T1000 (cell line): ENCODE data around the gene FOXP1.

Experiments
- DNase-seq: peaks from one replicate; lab custom pipeline; 2025; ENCODE audit warnings: mixed read lengths; lab: John Stamatoyannopoulos, UW

FOXP1 gene

DNA sequence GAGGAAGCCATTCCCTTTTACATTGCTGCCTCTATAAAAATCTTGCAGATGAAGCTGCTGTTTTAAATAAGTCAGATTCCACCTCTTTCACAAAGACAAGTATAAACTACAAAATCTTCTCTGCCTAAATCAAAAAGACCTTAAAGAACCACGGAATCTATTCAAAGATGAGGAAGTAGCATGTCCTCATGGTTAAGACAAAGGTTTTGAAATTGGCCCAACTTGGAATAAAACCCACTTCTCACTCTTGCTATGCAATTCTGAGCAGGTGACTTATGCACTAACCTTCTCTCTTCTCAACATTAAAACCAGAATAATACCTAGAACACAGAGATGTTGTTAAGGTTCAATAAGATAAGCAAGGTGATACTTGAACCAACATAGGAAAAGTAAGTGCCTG, 97.6 kb downstream of the FOXP1 start:
- DNase-seq = no peak

DNA sequence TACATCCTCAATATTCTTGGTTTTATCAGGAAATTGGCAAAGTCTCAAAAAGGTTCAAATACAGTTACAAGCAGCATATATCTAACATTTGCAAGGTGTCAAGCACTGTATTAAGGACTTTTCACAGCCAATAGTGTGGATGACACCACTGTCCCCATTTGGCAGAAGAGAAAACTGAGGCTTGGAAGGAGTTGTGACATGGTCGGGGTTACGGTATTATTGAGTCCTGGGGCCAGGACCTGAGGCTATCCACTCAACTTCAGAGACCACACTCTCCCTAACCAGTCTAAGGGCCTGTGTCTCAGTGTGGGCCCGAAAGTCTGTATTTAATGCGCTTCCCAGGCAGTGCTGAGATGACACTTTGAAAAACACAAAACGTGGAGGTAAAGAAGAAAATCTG, 99.1 kb downstream of the FOXP1 start:
- no peak for DNase-seq

GRCh38 chr3:71484047-71484446, 99.5 kb downstream of the FOXP1 start:
- no peak for DNase-seq

- DNase-seq = no peak
These were observed 100.8 kb downstream of the FOXP1 start for GRCh38 chr3:71482771-71483170.

DNA sequence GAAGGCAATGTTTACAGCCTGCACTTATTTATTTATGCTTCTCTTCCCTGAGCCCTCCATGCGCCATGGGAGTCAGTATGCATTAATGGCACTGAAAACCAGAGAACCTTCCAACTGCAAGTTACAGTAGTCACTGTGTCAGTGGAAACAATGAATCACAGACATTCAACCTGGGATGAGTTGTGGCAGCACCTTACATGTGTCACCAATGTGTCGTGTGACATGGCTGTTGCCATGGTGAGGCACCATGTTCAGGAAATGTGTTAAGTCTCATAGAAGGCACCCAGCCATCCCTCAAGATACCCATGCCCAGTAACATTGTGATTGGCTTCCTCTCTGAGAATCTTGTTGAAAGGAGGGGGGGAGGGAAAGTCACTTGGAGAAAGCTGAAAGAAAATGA, 105.0 kb downstream of the FOXP1 start:
- no peak for DNase-seq

GRCh38 chr3:71476950-71477349, 106.6 kb downstream of the FOXP1 start:
- DNase-seq = no peak

DNA sequence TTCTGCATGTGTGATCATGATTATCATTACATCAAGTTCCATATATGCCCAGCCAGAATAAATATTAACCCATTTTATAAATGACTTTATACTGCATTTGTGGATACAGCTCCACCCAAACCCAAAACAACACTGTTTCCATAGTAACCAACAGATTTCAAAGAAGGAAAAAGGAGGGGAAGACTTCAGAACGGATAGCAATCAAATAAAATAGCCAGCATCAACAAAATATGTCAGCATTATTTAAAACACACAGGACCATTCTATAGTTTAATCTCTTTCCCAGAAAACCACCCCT, 114.4 kb downstream of the FOXP1 start:
- DNase-seq = no peak

- no peak for DNase-seq
These were observed 115.0 kb downstream of the FOXP1 start for GRCh38 chr3:71468311-71469137.

DNA sequence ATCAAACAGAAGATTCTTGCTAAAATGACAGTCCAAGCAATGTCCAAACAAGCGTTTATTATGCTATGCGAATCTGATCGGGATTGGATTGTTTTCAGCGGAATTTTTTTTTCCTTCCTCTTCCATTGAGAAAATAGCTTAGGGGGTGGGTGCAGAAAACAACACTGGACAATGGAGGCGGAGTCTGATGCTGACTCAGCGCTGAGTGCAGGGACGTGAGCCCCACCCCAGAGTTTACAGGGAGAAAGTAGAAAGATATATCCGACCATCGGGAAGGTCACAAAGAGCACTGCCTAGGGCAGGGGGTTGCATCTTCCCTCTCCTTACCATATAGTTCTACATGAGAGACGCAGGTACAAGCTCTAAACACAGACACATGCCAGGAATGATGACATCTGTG, 117.0 kb downstream of the FOXP1 start:
- no peak for DNase-seq

- DNase-seq = no peak
These were observed 118.0 kb downstream of the FOXP1 start for GRCh38 chr3:71465371-71466036.

DNA sequence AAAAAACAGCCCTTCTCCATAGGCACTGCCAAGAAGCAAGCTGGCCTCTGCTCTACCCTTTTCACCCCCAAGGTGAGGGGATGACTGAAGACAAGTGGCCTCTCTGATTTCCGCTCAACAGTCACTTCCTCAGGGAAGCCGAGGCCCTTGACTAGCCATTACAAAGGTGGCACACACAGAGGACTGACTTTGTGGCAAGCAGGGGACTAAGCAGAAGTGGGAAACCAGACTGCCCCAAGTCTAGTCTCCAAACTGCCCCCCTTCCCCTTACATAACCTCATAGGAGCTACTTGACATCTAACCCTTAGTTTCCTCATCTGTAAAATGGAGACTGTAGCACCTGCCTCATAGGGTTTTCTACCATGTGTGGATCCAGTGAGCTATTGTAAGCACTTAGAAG, 118.9 kb downstream of the FOXP1 start:
- DNase-seq = no peak

GRCh38 chr3:71463617-71464016, 119.9 kb downstream of the FOXP1 start:
- DNase-seq = no peak

DNA sequence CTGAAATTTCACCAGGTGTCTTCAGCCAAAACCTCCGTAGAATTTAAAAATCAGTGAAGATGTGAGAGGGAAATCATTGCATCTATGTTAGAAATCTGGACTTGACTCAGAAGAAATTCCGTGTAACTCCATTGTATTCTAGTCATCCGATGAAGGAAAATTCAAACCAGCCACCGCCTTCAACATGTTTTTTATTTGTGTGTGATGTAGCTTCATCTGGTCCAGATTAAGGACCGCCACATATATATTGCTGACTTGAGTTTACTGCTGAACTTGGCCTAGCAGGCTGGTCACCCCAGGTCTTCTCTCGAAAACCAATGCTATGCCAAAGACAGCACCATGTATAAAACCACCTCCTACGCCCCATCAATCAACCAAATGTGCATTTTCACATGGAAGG, 120.9 kb downstream of the FOXP1 start:
- no peak for DNase-seq

DNA sequence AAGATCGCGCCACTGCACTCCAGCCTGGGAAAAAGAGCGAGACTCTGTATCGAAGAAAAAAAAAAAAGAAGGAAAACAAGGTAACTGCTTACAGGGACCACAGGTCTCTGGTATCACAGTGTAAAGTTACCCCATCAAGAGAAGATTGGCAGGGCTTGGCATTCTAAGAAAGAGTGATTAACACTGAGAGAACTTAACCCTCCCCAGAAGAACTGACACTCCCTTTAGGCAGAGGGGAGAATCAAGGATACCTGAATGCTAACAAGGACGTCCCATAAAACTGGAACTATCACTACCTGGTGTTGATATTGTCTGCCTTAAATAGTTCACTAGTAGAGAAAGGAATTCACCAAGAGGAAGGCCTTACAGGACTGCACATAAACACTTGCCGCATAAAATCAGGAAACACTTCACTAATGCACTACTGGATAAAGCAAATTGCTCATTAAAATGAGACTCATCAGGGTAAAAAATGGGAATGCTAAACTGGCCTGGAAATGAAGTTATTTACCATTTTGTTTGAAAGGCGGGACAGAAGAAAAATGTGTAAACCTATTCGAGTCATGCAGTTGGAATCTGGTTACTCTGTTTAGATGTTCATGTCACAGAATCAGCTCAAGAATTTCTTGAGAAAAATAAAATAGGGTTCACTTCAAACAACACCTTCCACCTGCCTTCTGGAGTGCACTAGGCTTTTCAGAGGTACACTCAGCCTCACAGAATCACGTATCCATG, 121.6 kb downstream of the FOXP1 start:
- no peak for DNase-seq

- no peak for DNase-seq
These were observed 122.4 kb downstream of the FOXP1 start for GRCh38 chr3:71461114-71461513.

GRCh38 chr3:71458895-71459294, 124.6 kb downstream of the FOXP1 start:
- DNase-seq = no peak

GRCh38 chr3:71456826-71457225, 126.7 kb downstream of the FOXP1 start:
- no peak for DNase-seq

GRCh38 chr3:71456156-71456555, 127.4 kb downstream of the FOXP1 start:
- no peak for DNase-seq

DNA sequence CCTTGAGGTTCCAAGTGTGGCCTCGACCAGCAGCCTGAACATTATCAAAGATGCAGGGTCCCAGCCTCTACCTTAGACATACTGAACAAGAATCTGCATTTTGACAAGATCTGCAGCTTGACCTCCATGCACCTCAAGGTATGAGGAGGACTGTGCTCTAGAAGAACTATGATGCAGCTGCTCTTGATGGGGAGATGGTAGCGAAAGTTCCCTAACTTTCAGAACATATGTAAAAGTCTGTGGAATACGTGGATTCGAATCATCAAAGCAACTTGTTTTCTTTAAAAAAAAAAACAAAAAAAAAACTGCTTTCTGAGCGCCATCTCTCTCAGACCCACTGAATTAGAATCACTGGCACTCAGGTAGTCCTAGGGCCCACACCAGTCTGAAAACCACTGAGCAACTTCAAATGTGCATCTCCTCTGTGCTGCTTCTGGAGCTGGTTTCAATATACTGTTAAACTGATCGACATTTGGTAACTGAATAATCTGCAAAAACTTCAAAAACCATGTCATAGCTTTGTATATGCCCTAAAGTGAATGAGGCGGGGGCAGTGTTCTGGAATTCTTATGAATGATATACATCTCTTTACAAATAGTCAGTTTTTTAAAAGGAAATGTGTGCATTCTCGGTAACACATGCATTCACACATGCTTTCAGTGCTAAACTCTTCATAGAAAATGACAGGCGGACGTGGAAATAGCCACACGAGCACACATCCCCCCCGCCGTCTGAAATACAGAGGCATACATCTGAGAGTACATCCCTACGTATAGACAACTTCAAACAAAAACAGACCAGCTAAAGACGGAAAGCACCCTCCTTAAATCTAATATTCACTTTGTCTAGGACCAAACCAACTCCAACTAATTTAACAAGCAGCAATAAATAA, 128.8 kb downstream of the FOXP1 start:
- no peak for DNase-seq

DNA sequence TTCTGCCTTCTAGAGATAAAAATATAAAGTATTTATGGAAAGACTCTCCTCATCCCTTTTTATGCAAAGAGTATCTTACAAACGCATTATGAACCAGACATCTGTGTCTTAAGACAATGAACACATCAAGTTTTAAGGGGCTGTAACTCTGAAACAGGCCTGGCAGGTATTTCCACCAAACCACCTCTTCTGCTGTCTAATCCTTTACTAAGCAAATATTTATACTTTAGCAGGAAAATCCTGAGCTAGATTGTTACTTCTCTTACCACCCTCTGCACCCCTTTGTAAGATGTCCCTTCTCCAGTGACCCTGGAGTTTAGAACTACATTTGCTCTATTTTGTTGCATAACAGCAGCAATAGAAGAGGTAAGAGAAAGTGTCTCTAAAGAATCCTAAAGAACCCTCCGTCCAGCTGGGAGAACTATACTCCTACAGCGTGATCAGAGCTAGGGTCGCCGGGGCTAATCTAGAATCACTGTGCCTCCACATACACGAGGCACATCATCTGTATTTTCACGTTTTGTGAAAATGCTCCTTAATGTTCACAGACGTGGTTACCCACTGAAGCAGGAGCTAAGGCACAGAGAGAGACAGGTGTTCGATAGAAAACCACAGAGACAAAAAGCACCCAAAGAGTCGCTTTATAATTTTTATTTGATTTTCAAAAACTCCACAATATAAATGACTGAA, 129.6 kb downstream of the FOXP1 start:
- no peak for DNase-seq

DNA sequence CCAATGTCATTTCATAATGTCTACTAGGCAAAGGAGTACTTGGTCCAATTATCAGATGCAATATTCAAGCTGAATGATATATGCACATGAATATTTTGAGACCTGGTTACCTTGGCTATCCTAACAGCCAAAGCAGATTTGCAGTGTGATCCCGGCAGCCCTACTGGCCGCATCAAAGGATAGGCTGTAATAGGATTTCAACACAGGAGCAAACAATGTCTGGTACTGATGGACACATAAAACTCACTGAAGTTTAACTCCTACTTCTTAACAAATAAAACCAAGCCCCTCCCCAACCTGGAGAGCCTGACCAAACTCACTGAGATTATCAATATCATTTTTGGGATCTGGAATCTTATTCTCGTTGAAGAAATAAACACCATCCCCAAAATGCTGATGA, 130.2 kb downstream of the FOXP1 start:
- DNase-seq = no peak

DNA sequence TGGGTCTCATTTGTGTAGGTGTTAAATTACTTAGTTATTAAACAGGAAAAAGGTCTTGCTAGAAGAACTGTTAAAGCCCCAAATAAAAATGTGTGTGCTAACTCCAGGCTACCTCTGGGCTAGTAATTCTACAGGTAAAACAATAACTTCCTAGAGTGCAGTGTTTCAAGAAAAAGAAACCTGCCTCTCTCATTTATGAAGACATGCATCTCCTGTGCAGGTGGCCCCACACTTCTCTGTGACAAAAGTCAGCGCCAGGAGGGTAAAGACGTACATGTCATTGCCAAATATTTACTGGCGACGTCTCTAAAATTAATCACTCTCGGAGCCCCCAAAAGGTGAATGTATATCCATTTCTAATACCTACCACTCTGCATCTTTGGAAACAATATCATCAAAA, 131.7 kb downstream of the FOXP1 start:
- no peak for DNase-seq
